Duodenal mucosa (tissue), 2 donors: ENCODE results near the gene SIM2.

Experiments
- H3K27ac ChIP-seq: one replicate; pipeline ENCODE4 v1.7.0; 2013; ENCODE audit warnings: low read depth, low read length
- H3K27me3 ChIP-seq, 2 donors: one replicate each; pipeline ENCODE4 v1.7.0; 2013; ENCODE audit warnings: low read length in 2 of 2, control low read depth in 1 of 2; ENCODE audit not compliant: insufficient read depth in 2 of 2, control insufficient read depth in 1 of 2
- H3K36me3 ChIP-seq, 2 donors: one replicate each; pipeline ENCODE4 v1.7.0; 2013; ENCODE audit warnings: low read length in 2 of 2, control low read depth in 1 of 2; ENCODE audit not compliant: insufficient read depth in 2 of 2, control insufficient read depth in 1 of 2
- H3K4me1 ChIP-seq, 2 donors: one replicate each; pipeline ENCODE4 v1.7.0; 2013; ENCODE audit warnings: low read length in 2 of 2, control low read depth in 1 of 2; ENCODE audit not compliant: insufficient read depth in 2 of 2, control insufficient read depth in 1 of 2
- H3K4me3 ChIP-seq, 2 donors: one replicate each; pipeline ENCODE4 v1.7.0; 2013; ENCODE audit warnings: low read length in 2 of 2, low read depth in 1 of 2
- H3K9ac ChIP-seq, 2 donors: one replicate each; pipeline ENCODE4 v1.7.0; 2013; ENCODE audit warnings: low read length in 2 of 2, low read depth in 1 of 2
- H3K9me3 ChIP-seq, 2 donors: one replicate each; pipeline ENCODE4 v1.7.0; 2013; ENCODE audit warnings: low read length in 2 of 2, control low read depth in 1 of 2; ENCODE audit not compliant: control insufficient read depth in 1 of 2

The SIM2 gene

DNA sequence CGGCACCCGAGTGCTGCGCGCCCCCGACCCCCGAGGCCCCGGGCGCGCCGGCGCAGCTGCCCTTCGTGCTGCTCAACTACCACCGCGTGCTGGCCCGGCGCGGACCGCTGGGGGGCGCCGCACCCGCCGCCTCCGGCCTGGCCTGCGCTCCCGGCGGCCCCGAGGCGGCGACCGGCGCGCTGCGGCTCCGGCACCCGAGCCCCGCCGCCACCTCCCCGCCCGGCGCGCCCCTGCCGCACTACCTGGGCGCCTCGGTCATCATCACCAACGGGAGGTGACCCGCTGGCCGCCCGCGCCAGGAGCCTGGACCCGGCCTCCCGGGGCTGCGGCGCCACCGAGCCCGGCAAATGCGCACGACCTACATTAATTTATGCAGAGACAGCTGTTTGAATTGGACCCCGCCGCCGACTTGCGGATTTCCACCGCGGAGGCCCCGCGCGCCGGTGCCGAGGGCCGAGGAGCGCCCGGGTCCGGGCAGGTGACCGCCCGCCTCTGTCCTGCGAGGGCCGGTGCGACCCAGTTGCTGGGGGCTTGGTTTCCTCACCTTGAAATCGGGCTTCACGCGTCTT lies 49.0 kb downstream of the SIM2 start:
- Histone ChIP-seq H3K9me3 (no peaks in the 10 kb centered on the region), H3K4me1 (peaks cover 16 to 19% of the 10 kb centered on the region in 2 donors), H3K27ac (no peak overlapping the region), H3K9ac (no peak overlapping the region), H3K36me3 (no peaks in the 10 kb centered on the region), H3K4me3 (peak overlapping the region; percentile 51 to 54), H3K27me3 (peaks cover 0 to 4% of the 10 kb centered on the region in 2 donors)

DNA sequence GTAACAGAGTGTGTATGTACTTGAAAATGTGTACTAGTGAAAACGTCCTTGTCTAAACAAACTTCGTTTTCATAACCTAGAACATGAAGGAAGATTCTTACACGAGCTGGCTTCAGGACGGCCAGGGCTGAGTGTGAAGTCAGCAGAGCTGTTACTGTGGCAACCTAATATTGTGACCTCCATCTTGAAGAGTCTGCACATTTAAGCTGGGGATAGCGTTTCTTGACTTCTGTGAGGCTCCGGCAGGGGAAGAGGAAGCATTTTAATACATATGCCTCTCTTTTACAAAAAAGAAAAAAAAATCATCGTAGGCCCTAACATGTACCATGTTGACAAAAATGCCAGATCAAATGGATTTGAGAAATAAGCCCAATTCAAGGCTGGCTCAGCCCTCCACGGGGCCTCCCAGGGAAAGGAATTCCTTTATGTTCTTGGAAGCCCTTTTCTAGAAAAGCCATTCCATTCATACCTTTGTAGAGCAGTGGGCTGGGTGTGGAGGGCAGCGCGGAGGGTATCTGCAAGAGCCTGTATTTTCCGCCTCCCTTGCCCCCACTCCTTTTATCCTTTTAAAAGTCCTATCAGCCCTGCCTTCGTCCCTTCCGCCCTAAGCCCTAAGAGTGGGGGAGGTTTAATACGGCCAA lies 51.1 kb downstream of the SIM2 start:
- Histone ChIP-seq H3K27ac (no peak overlapping the region), H3K36me3 (peaks cover 0 to 5% of the 10 kb centered on the region in 2 donors), H3K4me3 (no peak overlapping the region), H3K4me1 (peaks cover 11 to 12% of the 10 kb centered on the region in 2 donors), H3K9me3 (no peaks in the 10 kb centered on the region), H3K9ac (no peak overlapping the region), H3K27me3 (peaks cover 0 to 4% of the 10 kb centered on the region in 2 donors)

DNA sequence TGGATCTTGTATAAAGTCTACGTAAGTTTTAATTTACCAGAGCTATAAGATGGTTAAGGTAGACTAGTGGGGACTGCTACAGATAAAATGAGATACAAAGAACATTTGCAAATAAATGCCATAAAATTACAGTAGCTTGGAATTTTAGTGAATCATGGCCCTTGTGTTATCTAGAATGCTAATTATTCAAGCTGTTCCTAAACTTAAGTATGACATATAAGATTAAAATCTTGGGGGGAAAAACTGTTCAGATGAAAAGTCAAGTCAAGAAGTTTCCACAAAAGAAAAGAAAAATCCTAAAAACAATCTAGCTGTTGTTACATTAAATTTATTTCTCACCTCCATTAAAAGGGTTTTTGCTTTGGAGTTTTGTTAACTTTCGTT lies 51.7 kb downstream of the SIM2 start:
- Histone ChIP-seq H3K4me3 (no peak overlapping the region), H3K4me1 (peaks cover 8 to 9% of the 10 kb centered on the region in 2 donors), H3K27me3 (peaks cover 0 to 4% of the 10 kb centered on the region in 2 donors), H3K9me3 (no peaks in the 10 kb centered on the region), H3K36me3 (peaks cover under 1 to 7% of the 10 kb centered on the region in 2 donors), H3K9ac (no peak overlapping the region), H3K27ac (no peak overlapping the region)

- Histone ChIP-seq H3K9ac (no peak overlapping the region), H3K9me3 (no peaks in the 10 kb centered on the region), H3K36me3 (peaks cover 4 to 10% of the 10 kb centered on the region in 2 donors), H3K27ac (no peak overlapping the region), H3K27me3 (peaks cover 0 to 4% of the 10 kb centered on the region in 2 donors), H3K4me3 (no peak overlapping the region), H3K4me1 (peaks cover 8 to 9% of the 10 kb centered on the region in 2 donors)
Observed at GRCh38 chr21:36751383-36751782, 52.5 kb downstream of the SIM2 start.

GRCh38 chr21:36753556-36753955 lies 54.6 kb downstream of the SIM2 start:
- no peak overlapping the region for H3K9ac ChIP-seq
- H3K27me3 ChIP-seq, result no peaks in the 10 kb centered on the region
- no peaks in the 10 kb centered on the region for H3K4me1 ChIP-seq
- no peak overlapping the region for H3K27ac ChIP-seq
- no peak overlapping the region for H3K4me3 ChIP-seq
- no peaks in the 10 kb centered on the region for H3K9me3 ChIP-seq
- H3K36me3 ChIP-seq, result peaks cover 4 to 10% of the 10 kb centered on the region in 2 donors

DNA sequence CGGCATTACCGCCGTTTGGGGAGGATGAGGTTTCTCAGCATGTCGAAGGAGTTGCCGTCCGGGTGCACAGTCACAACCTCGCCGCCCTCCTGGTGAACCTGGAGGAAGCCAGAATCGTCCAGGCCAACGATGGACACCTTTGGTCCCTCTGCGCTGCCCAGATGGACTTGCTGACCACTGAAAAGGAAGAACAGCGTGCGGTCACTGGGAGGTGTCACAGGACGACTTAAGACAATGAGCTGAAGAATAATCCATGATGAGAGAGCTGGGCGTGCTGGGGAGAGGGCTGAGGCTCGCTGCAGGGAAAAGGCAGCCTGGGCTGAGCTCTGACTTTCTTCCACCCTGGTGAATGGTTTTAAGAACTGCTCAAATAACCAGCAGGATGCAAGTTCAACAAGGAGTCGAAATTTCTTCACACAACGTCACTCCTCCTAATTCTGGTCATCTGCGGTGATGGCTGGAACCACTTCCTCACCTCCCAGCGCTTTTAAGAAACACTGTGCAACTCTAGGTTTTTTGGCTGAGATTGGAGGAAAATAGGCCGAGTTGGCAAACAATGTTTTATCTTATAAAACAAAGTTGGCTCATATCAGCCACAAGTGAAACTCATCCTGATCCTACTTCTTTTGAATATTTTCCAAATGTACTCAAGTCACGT lies 55.5 kb downstream of the SIM2 start:
- H3K9me3 ChIP-seq, result no peaks in the 10 kb centered on the region
- no peak overlapping the region for H3K4me3 ChIP-seq
- no peak overlapping the region for H3K9ac ChIP-seq
- peaks cover 4 to 10% of the 10 kb centered on the region in 2 donors for H3K36me3 ChIP-seq
- no peaks in the 10 kb centered on the region for H3K4me1 ChIP-seq
- no peaks in the 10 kb centered on the region for H3K27me3 ChIP-seq
- H3K27ac ChIP-seq, result no peak overlapping the region

- no peak overlapping the region for H3K4me3 ChIP-seq
- peaks cover 4 to 10% of the 10 kb centered on the region in 2 donors for H3K36me3 ChIP-seq
- no peak overlapping the region for H3K9ac ChIP-seq
- H3K9me3 ChIP-seq, result no peaks in the 10 kb centered on the region
- H3K4me1 ChIP-seq, result no peaks in the 10 kb centered on the region
- H3K27me3 ChIP-seq, result no peaks in the 10 kb centered on the region
- no peak overlapping the region for H3K27ac ChIP-seq
Observed at GRCh38 chr21:36756527-36756926, 57.6 kb downstream of the SIM2 start.

DNA sequence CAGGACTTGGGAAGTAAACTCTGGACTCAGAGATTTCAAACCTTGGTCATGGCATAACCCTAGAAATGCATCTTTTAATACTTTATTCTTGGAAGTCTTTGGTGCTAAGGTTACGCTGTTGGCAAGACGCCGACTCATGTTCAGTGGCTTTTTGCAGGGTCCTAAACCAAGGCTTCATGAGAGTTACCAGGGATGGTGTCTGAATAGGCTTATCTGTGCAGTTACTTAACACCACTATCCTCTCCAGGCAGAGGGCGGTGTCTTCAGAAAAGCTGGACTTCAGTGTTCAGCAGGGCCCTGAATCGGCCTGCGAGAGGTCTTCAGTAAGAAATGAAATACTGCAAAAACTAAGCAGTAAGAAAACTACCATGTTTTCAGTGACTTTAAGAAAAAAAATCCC lies 58.3 kb downstream of the SIM2 start:
- Histone ChIP-seq H3K27me3 (no peaks in the 10 kb centered on the region), H3K9me3 (no peaks in the 10 kb centered on the region), H3K27ac (no peak overlapping the region), H3K4me1 (no peaks in the 10 kb centered on the region), H3K36me3 (peaks cover 4 to 10% of the 10 kb centered on the region in 2 donors), H3K9ac (no peak overlapping the region), H3K4me3 (no peak overlapping the region)

GRCh38 chr21:36759348-36760083 lies 60.6 kb downstream of the SIM2 start:
- Histone ChIP-seq H3K4me3 (no peak overlapping the region), H3K27me3 (no peaks in the 10 kb centered on the region), H3K36me3 (peaks cover 4 to 5% of the 10 kb centered on the region in 2 donors)

DNA sequence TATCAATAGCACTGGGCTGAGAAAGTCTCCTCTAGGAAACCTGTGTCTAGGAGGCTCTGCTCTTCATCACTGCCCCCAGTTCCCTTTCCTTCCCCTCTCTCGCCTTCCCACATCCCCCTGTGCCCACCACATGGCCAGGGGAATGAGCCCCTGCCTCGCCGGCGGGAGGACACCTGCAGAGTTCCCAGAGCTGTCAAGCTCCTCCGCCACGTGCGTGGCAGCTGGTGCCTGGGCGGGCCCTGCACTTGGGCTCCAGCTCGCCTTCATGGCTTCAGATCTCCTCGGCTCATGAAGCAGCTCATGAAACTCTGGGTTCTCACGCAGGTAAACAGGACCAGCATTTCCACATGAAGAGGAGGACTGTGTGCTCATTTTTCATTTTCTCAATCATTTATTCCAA lies 62.8 kb downstream of the SIM2 start:
- Histone ChIP-seq H3K9me3 (no peaks in the 10 kb centered on the region), H3K27ac (no peak overlapping the region), H3K27me3 (no peaks in the 10 kb centered on the region), H3K4me1 (peaks cover 0 to 2% of the 10 kb centered on the region in 2 donors), H3K9ac (no peak overlapping the region), H3K4me3 (no peak overlapping the region), H3K36me3 (no peaks in the 10 kb centered on the region)

More at GRCh38 chr21:36759348-36760083, 60.6 kb downstream of the SIM2 start:
- no peaks in the 10 kb centered on the region for H3K4me1 ChIP-seq
- H3K9me3 ChIP-seq, result no peaks in the 10 kb centered on the region
- H3K9ac ChIP-seq, result no peak overlapping the region
- H3K27ac ChIP-seq, result no peak overlapping the region
